Left ventricle myocardium superior (tissue), 1 donor: ENCODE results near the gene ANKS1B. TPM values are rescaled to one million over a fixed set of nuclear protein-coding genes. Genes with fewer than 3 reads are reported as not detected.

Experiments used
- ATAC-seq: fragments of 200-7000 bp; cut with Tn5 transposase; one replicate; pipeline ENCODE4 v1.9.1; 2020; ENCODE audit warnings: mild to moderate bottlenecking, moderate library complexity
- DNase-seq: peaks from one replicate; pipeline ENCODE4 v3.0.0-alpha.2; 2020
- intact Hi-C: fragments of 100-400 bp; cut with micrococcal nuclease; formaldehyde crosslinking; loops from one replicate; pipeline ENCODE4 v1.11.0; 2022
- total RNA-seq: library from RNA; stranded (reverse); fragmentation: NEBNext Ultra II Directional; extraction: Animal tissue kit (Norgen Biotek cat#: 25700); gene quantifications from one replicate; pipeline ENCODE4 v1.2.1, GENCODE V29; 2021
- donor health status: DM: no; HTN: yes; CAD: no; lungs with severe emphysema.

ANKS1B gene
- total RNA-seq, 1 donor from 2014 or later: 2.5 TPM

DNA sequence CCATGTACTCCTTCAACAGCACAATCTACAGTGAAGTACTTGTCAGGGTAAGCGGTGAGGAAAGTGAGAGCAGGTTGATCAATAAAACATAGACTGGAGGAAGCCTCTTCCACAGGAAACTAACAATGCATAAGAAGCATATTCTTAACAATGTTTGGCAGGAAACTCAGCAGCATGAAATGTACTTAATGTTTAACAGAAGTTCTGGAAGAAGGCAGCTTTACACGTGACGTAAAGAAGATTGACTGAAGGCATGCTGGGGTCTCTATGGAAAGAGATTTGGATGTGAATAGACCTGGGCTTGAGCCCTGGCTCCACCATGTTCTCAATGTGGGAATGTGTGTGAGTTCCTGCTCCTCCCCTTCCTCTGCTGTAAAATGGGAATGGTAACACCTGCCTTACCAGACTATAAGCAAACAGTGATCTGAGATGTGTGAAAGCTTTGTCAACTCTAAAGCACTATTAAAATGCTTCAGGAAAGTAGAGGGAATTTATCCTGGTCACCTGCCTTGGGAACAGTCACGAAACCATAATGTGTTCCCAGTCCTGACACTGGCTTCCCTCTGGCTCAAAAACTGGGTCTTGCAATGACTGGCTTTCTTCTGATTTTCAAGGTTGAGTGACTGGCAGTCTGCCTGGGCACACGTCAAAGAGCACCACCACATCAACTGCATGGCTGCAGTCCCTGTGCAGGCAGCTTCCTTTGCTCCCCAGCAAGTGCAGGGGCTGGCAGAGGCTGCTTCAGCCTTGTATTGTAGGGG, 955.0 kb downstream of the ANKS1B start:
- ATAC-seq: no peak
- intact Hi-C loops: no loop called here
- DNase-seq: no peak

DNA sequence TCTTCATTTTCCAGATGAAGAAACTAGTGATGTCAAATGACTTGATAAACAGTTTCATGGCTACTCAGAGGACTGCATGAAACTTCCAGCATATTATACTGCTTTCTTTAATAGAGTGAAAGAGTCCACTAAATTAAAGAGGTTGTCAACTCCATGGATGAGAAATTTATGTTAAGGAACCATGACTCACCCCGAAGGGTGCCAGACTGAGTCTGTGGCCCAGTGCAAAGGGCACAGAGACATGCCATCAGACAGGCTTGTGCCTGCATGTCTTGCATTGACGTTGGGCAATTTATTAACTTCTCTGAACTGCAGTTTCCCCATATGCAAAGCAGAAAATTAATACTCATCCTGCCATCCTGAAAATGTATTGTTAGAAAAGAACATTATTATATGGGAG, 957.3 kb downstream of the ANKS1B start:
- ATAC-seq (no peak), DNase-seq (no peak)
- intact Hi-C loops: no loop called here

DNA sequence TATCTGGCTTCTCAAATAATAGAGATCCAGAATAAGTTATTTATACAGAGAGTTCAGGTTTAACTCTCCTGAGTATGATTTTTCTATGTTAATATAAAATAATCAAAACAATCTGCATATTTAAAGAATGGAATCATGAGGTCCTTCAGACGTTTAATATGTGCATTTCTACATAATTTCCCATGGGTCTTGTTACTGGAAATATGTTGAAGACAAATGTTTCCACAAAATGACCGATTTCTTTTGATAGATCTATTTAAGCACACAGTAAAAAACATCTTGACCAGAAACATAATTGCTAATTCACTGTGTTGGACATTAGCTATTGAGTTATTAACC, 957.7 kb downstream of the ANKS1B start:
- DNase-seq: no peak
- intact Hi-C loops: no loop called here
- no peak for ATAC-seq

DNA sequence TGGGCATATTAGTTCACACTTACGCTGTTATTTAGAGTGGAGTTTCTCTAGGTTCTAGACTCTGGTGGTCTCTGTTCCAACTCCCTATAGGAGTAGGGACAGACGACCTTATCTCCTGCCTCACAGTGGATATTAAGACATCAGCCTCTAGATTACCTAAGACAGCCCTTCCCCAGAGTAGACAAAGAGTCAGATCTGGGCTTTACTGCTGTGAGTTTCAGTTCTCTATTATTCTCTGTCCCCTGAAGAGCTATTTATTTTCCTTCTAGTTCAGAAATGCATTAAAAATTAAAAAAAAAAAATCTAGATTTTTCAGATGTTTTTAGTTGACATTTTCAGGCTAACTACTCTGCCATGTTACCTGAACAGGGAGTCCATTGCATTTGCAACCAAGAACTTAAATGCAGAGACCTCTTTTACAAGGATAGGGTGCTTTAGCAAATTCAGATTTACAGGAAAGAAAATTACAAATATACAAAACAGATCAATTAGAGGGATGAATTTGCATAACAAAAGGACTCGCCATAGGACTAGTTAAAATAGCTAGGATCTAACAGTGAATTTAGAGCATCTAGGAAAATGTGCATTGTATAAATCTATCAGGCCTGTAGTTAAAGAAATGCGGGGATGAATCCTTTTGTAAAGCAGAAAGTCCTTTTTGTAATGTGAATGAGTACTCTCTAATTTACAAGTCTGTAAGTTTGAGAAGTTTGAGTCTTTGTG, 958.2 kb downstream of the ANKS1B start:
- ATAC-seq: no peak
- intact Hi-C loops: no loop called here
- DNase-seq: no peak

DNA sequence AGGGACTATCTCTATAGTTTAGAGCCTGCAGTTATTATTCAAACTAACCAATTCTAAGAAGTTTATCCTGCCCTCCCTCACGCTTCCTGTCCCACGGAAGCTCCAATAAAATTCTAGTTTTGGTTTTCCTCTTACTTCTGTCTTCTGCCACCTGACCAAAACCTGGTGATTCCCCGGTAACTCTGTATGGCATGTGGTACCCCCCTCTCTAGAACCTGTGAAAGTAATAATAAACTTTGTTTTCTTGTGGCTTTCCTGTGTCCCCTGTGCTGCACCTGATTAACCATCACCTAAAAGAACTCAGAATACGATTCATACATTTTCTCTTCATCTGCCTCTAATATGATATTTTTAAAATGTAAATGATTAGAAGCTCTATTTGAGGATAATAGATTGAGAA, 959.9 kb downstream of the ANKS1B start:
- DNase-seq (no peak), ATAC-seq (no peak)
- intact Hi-C loops: no loop called here

DNA sequence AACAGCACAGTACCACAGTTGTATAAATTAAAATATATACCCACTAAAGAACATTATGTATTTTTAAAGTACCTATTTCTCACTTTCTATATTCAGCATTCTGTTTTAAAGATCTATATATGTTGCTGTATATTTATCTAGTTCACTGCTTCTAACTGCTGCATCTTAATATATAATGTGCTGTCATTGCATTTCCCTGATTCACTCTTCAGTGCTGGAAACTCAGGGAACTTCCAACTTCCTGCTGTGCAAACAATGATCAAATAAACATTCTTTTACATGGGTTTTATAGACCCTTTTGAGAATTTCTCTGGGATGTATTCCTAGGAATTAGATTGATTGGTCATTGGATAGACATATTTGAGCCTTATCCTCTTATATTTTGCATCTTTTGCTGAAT, 960.5 kb downstream of the ANKS1B start:
- ATAC-seq: no peak

GRCh38 chr12:99020871-99021270, 963.9 kb downstream of the ANKS1B start:
- DNase-seq: no peak
- ATAC-seq: no peak
- intact Hi-C loops: no loop called here

More for the DNA sequence above, 960.5 kb downstream of the ANKS1B start:
- intact Hi-C loops: no loop called here
- no peak for DNase-seq

DNA sequence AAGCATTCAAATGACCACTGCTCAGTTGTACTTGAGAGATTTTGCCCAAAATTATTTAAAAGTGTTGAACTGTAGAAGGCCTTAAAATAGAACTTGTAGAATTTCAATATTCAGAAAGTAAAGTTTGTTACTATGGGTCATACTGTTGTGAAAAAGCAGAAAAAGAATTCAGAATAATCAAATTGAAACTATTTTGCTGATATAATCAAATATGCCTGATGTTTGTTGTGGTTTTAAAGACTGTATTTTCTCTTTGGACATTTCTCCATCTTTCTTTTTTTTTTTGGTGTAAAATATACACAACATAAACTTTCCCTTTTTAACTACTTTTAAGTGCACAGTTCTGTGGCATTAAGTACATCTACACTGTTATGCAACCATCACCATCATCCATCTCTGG, 964.9 kb downstream of the ANKS1B start:
- intact Hi-C loops: no loop called here
- no peak for ATAC-seq
- no peak for DNase-seq

DNA sequence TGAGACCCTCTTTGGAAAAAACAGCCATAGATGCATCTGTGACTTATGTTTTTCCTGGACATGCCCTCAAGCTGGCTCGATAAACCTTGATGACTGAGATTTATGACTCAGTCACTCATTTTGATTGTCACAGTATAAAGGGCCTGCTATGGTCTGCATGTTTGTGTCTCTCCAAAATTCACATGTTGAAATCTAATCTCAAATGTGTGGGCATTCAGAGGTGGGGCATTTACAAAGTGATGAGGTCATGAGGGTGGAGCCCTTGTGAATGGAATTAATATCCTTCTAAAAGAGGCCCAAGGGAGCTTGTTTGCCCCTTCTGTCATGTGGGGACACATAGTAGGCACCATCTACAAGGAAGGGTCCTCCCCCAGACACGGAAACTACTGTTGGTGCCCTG, 966.8 kb downstream of the ANKS1B start:
- ATAC-seq: no peak
- no peak for DNase-seq
- intact Hi-C loops: no loop called here

GRCh38 chr12:99009654-99010296, 975.0 kb downstream of the ANKS1B start:
- ATAC-seq: no peak
- no peak for DNase-seq
- intact Hi-C loops: no loop called here

DNA sequence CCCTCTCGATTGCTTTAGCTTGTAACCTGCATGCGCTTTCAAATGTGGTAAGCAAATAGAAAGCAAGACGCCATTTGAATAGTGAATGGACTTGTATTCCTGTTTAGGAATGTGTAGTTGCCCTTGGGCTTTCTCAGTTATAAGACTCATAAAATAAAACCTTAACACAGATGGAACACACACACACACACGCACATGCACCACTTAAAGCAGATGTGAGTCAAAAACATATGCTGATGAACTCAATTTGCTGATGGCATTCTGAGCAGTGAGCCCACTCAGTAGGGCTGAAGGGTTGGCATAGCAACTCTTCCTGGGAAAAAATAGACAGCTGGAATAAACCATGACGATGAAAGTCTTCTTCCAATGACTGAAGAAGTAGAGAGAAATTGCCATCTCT, 979.1 kb downstream of the ANKS1B start:
- DNase-seq: no peak
- no peak for ATAC-seq
- intact Hi-C loops: no loop called here

- ATAC-seq (no peak), DNase-seq (no peak)
- intact Hi-C loops: no loop called here
These were observed 979.8 kb downstream of the ANKS1B start for GRCh38 chr12:99004799-99005466.

DNA sequence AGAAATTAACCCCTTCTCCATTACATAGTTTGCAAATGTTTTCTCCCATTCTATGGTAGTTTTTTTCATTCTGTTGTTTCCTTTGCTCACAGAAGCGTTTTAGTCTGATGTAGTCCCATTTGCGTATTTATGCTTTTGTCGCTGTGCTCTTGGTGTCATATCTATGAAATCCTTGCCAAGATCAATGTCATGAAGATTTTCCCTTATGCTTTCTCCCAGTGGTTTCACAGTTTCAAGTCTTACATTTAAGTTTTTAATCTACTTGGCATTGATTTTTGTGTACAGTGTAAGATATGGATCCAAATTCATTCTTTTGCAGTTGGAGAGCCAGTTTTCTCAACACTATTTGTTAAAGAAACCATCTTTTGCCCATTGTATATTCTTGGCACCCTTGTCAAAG, 982.0 kb downstream of the ANKS1B start:
- DNase-seq (no peak), ATAC-seq (no peak)
- intact Hi-C loops: no loop called here

- intact Hi-C loops: no loop called here
- ATAC-seq (no peak), DNase-seq (no peak)
These were observed 982.6 kb downstream of the ANKS1B start for GRCh38 chr12:99002156-99002555.

GRCh38 chr12:98999559-98999958, 985.2 kb downstream of the ANKS1B start:
- DNase-seq (no peak), ATAC-seq (no peak)
- intact Hi-C loops: loop anchor here (5.0 kb wide), 1 partner anchor 302 kb away; no protein-coding TSS in a partner anchor

- intact Hi-C loops: loop anchor here (5.0 kb wide), 1 partner anchor 301 kb away; no protein-coding TSS in a partner anchor
- ATAC-seq: peak; percentile 76
These were observed 985.9 kb downstream of the ANKS1B start for GRCh38 chr12:98998697-98999299.

GRCh38 chr12:98997899-98998298, 986.8 kb downstream of the ANKS1B start:
- DNase-seq (no peak), ATAC-seq (peak; percentile 63)
- intact Hi-C loops: loop anchor here (5.0 kb wide), 1 partner anchor 301 kb away; no protein-coding TSS in a partner anchor

More at GRCh38 chr12:98998697-98999299, 985.9 kb downstream of the ANKS1B start:
- no peak for DNase-seq

DNA sequence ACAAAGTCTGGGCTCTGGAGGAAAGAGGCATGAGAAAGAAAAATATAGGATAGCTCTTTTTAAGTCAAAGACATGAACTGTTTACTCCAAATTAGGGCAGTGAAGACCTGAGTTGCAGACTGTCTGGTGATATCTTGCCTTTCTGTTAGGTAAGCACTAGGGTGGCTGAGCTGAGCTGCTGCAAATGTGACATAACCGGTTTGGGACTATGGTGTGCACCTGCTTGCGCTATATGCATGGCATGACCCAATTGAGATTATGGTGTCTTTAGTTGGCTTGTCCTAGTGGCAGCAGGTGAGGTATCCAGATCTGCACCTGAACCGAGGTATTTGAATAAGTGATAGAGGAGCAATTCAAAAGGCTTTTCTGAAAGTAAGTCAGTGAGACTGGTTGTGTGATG, 994.1 kb downstream of the ANKS1B start:
- no peak for ATAC-seq
- intact Hi-C loops: no loop called here
- no peak for DNase-seq

GRCh38 chr12:98985156-98985555, 999.6 kb downstream of the ANKS1B start:
- DNase-seq (no peak), ATAC-seq (no peak)
- intact Hi-C loops: no loop called here
